ENCODE measurements around the gene LINS1.

- no peak for TF ChIP-seq SUZ12 (IDR thresholded peaks at IDR 0.05; ENCODE audit: extremely low read depth, insufficient read depth, insufficient read length)
- no peak for TF ChIP-seq ZNF274 (IDR thresholded peaks at IDR 0.05; ENCODE audit: low read depth, low read length)
These were observed 5.2 kb downstream of the LINS1 start for GRCh38 chr15:100596792-100597191.
